Activated T-cell treated with anti-CD3 and anti-CD28 coated beads for 24 hours (primary cell): ENCODE data around the gene TTC34.
"Not testable (repeated sequence)": the region's sequence is repeated elsewhere in the genome, so short reads cannot be mapped to it uniquely, and the experiment has no call there.

ENCODE experiments used
- DNase-seq: peaks from one replicate; pipeline ENCODE4 v3.0.0-alpha.2; 2020; ENCODE audit warnings: low read depth

Gene TTC34

GRCh38 chr1:2795926-2796325 lies 5.6 kb downstream of the TTC34 start:
- no peak for DNase-seq

DNA sequence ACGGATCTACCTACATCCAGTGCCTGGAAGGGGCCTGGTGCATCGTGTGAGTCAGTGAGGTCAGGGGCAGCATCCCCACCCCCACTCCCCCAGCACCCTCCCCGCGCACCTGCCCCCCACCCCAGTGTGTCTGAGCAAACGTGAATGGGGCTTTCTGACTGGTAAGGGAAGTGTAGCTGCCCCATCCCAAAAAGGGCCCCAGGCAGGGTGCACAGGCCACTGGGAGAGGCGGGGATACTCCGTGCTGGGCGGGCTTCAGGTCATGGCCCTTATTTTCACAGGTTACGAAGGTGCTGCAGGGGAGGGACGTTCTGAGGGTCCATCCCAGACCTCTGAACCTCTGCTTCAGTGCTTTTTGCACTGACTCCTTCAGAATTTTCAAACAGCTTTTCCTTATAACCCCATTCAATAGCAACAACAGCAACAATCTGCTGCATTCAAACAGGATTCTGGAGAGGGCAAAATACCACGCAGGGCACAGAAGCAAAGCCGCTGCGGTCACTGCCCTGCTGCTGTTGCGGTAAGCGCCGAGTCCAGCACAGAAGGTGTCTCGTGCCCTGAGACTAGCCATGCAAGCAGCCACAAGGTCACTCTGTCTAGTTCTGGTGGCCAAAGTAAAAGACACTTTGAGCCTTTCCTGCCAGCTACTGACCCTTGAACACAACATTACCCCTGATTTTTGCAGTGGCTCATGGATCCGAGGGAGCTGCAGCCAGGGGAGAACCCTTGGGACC lies 10.3 kb downstream of the TTC34 start:
- no peak for DNase-seq

- no peak for DNase-seq
These were observed 11.4 kb downstream of the TTC34 start for GRCh38 chr1:2789986-2790581.

- DNase-seq = no peak
These were observed 12.1 kb downstream of the TTC34 start for GRCh38 chr1:2789164-2789985.

DNA sequence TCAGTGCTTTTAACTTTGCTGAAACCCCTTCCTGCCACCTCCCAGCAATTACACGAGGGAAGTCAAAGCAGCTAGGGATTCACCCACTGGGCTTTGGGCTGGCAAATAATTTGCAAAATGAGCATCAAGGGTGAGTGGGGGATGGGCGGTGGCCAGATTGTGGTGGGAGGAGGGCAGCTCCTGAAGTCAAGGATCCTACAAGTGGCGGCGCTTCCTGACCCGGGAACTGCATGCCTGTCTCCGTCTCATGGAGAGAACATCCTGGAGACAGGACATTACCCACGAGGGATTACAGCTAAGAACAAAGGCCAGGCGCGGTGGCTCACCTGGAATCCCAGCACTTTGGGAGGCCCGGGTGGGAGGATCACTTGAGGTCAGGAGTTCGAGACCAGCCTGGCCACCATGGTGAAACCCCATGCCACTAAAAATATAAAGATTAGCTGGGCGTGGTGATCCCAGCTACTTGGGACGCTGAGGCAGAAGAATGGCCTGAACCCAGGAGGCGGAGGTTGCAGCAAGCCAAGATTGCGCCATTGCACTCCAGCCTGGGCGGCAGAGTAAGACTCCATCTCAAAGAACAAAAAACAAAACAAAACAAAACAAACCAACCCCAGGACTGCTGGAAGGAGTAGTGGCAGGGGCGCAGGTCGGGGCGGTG lies 12.9 kb downstream of the TTC34 start:
- DNase-seq = no peak

- no peak for DNase-seq
These were observed 14.2 kb downstream of the TTC34 start for GRCh38 chr1:2787163-2787911.

DNA sequence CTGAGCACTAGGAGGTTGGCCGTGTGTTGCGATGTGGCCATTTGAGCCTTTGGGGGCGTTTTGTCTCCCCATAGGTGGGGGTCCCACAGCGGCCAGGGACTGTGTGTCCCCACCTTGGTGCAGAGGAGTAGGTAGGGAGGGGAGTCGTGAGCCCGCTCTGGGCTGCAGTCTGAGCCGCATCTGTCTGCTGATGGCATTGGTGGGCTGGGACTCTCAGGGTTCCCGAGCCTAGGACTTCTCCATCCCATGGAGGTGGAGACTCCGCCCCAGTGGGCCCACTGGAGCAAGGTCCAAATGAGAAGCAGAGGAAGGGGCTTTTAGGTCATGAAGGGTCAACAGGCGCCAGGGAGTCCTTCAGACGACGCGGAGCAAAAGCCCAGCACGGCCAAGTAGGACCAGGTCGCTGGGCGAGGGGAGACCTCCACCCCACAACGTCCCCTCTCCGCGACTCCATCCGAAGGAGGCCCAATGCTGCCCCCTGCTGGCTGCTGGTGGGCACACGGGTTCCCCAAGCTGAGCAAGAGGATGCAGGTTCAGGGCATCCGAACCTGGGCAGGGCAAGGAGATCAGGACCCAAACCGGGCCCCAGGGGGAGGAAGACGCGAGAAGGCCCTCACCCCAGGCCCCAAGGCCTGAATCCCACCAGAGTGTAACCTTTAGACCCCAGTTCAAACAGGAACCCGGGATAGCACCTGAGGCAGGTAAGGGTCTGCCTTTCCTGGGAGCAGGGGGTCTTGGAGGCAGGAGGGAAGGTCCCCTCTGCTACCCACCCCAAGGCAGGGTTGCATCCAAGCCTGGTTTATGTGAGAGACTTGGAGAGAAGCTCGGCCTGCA lies 14.9 kb downstream of the TTC34 start:
- peak; percentile 55 for DNase-seq

DNA sequence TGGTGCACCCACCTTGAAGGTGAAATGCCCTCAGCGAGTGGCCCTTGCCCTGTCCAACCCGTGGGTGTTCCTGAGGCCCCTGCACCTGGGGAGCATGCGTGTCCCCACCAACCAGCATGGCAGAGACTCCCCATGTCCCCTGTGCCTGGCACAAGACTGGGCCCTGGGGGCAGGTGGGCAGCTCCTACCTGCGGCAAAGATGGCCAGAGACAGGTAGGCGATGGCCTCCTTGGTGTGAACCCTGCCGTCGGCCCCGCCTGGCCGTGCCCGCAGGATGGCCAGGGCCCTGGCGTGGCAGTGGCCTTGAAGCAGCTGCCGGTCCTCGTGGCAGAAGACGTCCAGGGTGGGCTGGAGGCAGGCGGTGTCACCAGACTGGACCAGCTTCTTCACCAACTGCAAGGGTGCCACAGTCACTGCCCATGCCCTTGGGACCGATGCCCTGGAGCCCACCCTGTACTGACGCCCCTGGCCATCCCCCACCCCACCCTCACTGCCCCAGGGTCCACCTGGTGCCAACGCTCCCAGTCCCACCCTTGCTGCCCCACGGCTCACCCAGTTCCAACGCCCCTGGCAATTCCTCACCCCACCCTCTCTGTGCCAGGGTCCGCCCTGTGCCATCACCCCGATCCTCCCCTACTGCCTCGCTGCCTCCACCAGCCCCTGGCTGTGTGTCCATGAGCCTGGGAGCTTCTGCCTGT lies 15.7 kb downstream of the TTC34 start:
- no peak for DNase-seq

- DNase-seq = no peak
These were observed 16.5 kb downstream of the TTC34 start for GRCh38 chr1:2784854-2785630.

DNA sequence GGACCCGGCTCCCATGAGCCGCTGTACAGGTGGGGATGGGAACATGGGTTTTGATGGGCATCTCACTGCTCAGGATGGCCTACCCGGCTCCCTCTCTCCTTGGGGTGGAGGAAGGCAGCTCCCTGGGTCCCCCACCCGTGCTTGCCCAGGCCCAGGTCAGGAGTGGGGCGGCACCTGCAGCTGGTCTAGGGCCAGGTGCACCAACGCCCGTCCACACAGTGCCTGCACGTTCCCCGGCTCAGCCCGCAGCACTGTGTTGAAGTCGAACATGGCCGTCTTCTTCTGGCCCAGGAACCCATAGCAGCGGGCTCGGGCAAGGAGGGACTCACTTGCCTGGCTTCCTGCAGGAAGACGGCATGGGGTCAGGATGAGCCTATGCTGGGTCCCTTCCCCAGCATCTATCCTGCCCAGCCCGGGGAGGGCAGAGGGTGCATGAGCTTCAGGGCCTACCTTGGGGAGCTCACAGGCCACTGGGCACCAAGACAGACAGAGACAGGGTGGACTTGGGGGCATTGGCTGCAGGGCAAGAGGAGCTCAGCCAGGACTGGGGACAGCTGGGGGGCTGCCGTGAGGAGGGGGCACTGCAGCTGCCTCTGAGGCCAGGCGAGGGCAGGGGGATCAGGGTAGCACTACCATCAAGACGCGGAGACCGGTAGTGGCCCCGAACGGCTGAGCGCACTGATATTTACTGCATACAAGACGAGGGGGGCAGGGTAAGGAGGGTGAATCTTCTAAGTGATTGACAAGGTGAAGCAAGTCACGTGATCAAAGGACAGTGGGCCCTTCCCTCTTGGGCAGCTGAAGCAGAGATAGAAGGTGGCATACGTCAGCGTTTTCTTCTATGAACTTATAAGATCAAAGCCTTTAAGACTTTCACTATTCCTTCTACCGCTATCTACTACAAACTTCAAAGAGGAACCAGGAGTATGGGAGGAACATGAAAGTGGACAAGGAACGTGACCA lies 17.8 kb downstream of the TTC34 start:
- DNase-seq = no peak

DNA sequence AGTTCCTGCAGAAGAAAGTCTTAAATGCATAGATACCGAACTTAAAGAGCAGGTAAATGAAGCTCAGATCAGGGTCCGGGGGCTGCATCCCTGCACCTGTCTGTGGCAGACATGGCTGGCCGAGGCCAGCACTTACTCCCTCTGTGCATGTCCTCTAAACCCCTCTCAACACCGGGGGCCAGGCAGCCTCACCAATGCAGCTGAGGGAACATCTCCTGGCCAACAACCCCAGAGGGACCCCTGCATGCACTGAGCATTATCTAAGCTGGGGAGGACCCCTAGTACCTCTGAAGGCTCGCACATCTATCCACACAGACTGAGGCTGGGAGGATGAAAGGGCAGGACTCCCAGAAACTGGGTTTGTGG lies 18.4 kb downstream of the TTC34 start:
- DNase-seq = no peak

DNA sequence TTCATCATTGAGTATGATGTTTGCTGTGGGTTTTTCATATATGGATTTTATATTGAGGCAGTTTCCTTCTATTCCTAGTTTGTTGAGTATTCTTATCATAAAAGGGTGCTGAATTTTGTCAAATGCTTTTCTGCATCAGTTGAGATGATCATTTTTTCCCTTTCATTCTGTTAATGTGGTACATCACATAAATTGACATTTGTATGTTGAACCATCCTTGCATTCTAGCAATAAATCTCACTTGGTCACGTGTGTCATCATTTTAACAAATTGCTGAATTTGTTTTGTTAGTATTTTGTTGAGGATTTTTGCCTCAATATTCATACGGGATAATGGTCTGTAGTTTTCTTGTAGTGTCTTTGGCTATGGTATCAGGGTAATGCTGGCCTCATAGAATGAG lies 19.9 kb downstream of the TTC34 start:
- no peak for DNase-seq

GRCh38 chr1:2778220-2778592 lies 23.3 kb downstream of the TTC34 start:
- no peak for DNase-seq

- DNase-seq = no peak
These were observed 23.9 kb downstream of the TTC34 start for GRCh38 chr1:2777424-2778219.

DNA sequence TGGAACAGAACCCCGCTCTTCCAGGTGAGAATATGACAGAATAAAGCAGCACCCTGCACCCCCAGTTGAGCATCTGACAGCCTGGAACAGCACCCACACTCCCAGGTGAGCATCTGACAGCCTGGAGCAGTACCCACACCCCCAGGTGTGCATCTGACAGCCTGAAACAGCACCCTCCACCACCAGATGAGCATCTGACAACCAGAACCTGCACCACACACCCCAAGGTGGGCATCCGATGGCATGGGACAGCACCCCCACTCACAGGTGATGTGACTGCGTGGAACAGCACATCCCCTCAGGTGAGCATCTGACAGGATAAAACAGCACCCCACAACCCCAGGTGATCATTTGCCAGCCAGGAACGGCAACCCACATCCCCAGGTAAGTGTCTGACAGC lies 26.2 kb downstream of the TTC34 start:
- not testable (repeated sequence) for DNase-seq

DNA sequence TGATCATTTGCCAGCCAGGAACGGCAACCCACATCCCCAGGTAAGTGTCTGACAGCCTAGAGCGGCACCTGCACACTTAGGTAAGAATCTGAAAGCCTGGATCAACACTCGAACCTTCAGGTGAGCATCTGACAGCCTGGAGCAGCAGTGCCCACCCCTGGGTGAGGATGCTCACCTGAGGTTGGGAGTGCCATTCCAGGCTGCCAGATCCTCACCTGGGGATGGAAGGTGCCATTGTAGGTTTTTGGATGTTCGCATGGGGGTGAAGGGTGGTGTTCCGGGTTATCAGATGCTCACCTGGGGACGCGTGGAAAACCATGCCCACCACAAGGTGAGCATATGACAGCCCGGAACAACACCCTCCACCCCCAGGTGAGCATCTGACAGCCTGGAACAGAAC lies 33.4 kb downstream of the TTC34 start:
- DNase-seq = not testable (repeated sequence)

GRCh38 chr1:2759433-2759832 lies 42.1 kb downstream of the TTC34 start:
- DNase-seq = not testable (repeated sequence)

DNA sequence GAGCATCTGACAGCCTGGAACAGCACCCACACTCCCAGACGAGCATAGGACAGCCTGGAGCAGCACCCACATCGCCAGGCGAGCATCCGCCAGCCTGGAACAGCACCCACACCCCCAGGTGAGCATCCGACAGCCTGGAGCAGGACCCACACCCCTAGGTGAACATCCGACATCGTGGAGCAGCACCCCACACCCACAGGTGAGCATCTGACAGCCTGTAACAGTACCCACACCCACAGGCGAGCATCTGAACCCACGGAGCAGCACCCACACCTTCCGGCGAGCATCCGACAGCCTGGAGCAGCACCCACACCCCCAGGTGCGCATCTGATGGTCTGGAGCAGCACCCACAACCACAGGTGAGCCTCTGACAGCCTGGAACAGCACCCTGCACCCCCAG lies 44.0 kb downstream of the TTC34 start:
- not testable (repeated sequence) for DNase-seq
